ENCODE data around the gene DSCAM. TPM values are rescaled to one million over a fixed set of nuclear protein-coding genes. Genes with fewer than 3 reads are reported as not detected.

DSCAM gene
- total and polyA plus RNA-seq, 2 experiments from 2014 or later: 0.07 TPM; not detected in 1

DNA sequence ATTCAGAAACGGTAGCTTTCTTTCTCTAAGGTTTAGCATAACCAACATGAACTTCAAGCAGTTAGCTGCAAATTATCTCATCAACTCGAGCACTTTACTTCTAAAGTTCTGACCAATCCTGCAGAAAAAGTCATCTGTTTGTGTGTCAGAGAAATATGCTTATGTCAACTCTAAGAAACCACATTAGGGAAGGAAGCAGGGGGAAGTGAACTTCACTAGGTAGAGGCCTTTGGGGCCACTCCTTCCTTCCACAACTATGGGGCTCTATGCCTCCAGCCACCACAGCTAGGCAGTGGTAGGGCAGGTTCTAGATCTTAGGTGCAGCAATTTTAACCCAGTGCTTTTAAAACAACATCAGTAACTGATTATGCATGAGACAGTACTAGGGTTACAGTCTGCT is 375.9 kb downstream of the DSCAM start:
- Histone ChIP-seq H3F3A (replicated peaks; ENCODE audit: low read depth) (no peaks in the 10 kb centered on the region), H2AFZ (no peak overlapping the region), H3K4me1 (ENCODE audit: insufficient read depth) (no peaks in the 10 kb centered on the region), H3K79me2 (replicated peaks; ENCODE audit: insufficient read depth) (no peaks in the 10 kb centered on the region), H4K20me1 (replicated peaks; ENCODE audit: insufficient read depth) (no peaks in the 10 kb centered on the region), H3K36me3 (ENCODE audit: insufficient read depth) (no peaks in the 10 kb centered on the region), H3K4me3 (no peak overlapping the region), H3K27ac (ENCODE audit: low read depth) (no peak overlapping the region), H3K4me2 (no peak overlapping the region), H3K9me2 (ENCODE audit: insufficient read depth) (no peaks in the 10 kb centered on the region), H3K27me3 (ENCODE audit: insufficient read depth) (no peaks in the 10 kb centered on the region)
- TF ChIP-seq, protein P1, sequence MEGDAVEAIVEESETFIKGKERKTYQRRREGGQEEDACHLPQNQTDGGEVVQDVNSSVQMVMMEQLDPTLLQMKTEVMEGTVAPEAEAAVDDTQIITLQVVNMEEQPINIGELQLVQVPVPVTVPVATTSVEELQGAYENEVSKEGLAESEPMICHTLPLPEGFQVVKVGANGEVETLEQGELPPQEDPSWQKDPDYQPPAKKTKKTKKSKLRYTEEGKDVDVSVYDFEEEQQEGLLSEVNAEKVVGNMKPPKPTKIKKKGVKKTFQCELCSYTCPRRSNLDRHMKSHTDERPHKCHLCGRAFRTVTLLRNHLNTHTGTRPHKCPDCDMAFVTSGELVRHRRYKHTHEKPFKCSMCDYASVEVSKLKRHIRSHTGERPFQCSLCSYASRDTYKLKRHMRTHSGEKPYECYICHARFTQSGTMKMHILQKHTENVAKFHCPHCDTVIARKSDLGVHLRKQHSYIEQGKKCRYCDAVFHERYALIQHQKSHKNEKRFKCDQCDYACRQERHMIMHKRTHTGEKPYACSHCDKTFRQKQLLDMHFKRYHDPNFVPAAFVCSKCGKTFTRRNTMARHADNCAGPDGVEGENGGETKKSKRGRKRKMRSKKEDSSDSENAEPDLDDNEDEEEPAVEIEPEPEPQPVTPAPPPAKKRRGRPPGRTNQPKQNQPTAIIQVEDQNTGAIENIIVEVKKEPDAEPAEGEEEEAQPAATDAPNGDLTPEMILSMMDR (conservative IDR thresholded peaks at IDR 0.05; ENCODE audit: low read depth in 2 of 2): no peak
- no peak for TF ChIP-seq STAT1 (IDR thresholded peaks at IDR 0.05; ENCODE audit: unreplicated experiment)
- no peak for TF ChIP-seq EZH2 (IDR thresholded peaks at IDR 0.05; ENCODE audit: low read depth, unreplicated experiment)
- no peak for TF ChIP-seq CREB1 (CRISPR knock-in tag; IDR thresholded peaks at IDR 0.05; ENCODE audit: low read depth)
- TF ChIP-seq JUNB (IDR thresholded peaks at IDR 0.05; ENCODE audit: unreplicated experiment): no peak
- TF ChIP-seq POLR2AphosphoS5 (IDR thresholded peaks at IDR 0.05; ENCODE audit: low read depth): no peak
- no peak for TF ChIP-seq ZNF331 (CRISPR knock-in tag; IDR thresholded peaks at IDR 0.05; ENCODE audit: low read depth)
- TF ChIP-seq, protein P2, sequence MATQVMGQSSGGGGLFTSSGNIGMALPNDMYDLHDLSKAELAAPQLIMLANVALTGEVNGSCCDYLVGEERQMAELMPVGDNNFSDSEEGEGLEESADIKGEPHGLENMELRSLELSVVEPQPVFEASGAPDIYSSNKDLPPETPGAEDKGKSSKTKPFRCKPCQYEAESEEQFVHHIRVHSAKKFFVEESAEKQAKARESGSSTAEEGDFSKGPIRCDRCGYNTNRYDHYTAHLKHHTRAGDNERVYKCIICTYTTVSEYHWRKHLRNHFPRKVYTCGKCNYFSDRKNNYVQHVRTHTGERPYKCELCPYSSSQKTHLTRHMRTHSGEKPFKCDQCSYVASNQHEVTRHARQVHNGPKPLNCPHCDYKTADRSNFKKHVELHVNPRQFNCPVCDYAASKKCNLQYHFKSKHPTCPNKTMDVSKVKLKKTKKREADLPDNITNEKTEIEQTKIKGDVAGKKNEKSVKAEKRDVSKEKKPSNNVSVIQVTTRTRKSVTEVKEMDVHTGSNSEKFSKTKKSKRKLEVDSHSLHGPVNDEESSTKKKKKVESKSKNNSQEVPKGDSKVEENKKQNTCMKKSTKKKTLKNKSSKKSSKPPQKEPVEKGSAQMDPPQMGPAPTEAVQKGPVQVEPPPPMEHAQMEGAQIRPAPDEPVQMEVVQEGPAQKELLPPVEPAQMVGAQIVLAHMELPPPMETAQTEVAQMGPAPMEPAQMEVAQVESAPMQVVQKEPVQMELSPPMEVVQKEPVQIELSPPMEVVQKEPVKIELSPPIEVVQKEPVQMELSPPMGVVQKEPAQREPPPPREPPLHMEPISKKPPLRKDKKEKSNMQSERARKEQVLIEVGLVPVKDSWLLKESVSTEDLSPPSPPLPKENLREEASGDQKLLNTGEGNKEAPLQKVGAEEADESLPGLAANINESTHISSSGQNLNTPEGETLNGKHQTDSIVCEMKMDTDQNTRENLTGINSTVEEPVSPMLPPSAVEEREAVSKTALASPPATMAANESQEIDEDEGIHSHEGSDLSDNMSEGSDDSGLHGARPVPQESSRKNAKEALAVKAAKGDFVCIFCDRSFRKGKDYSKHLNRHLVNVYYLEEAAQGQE (IDR thresholded peaks at IDR 0.05; ENCODE audit: unreplicated experiment): no peak
- no peak for TF ChIP-seq NANOG (IDR thresholded peaks at IDR 0.05; ENCODE audit: borderline replicate concordance)
- TF ChIP-seq EZH2phosphoT487 (IDR thresholded peaks at IDR 0.05; ENCODE audit: unreplicated experiment): no peak
- TF ChIP-seq, protein P3, sequence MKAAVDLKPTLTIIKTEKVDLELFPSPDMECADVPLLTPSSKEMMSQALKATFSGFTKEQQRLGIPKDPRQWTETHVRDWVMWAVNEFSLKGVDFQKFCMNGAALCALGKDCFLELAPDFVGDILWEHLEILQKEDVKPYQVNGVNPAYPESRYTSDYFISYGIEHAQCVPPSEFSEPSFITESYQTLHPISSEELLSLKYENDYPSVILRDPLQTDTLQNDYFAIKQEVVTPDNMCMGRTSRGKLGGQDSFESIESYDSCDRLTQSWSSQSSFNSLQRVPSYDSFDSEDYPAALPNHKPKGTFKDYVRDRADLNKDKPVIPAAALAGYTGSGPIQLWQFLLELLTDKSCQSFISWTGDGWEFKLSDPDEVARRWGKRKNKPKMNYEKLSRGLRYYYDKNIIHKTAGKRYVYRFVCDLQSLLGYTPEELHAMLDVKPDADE (IDR thresholded peaks at IDR 0.05): no peak
- TF ChIP-seq, protein P4, sequence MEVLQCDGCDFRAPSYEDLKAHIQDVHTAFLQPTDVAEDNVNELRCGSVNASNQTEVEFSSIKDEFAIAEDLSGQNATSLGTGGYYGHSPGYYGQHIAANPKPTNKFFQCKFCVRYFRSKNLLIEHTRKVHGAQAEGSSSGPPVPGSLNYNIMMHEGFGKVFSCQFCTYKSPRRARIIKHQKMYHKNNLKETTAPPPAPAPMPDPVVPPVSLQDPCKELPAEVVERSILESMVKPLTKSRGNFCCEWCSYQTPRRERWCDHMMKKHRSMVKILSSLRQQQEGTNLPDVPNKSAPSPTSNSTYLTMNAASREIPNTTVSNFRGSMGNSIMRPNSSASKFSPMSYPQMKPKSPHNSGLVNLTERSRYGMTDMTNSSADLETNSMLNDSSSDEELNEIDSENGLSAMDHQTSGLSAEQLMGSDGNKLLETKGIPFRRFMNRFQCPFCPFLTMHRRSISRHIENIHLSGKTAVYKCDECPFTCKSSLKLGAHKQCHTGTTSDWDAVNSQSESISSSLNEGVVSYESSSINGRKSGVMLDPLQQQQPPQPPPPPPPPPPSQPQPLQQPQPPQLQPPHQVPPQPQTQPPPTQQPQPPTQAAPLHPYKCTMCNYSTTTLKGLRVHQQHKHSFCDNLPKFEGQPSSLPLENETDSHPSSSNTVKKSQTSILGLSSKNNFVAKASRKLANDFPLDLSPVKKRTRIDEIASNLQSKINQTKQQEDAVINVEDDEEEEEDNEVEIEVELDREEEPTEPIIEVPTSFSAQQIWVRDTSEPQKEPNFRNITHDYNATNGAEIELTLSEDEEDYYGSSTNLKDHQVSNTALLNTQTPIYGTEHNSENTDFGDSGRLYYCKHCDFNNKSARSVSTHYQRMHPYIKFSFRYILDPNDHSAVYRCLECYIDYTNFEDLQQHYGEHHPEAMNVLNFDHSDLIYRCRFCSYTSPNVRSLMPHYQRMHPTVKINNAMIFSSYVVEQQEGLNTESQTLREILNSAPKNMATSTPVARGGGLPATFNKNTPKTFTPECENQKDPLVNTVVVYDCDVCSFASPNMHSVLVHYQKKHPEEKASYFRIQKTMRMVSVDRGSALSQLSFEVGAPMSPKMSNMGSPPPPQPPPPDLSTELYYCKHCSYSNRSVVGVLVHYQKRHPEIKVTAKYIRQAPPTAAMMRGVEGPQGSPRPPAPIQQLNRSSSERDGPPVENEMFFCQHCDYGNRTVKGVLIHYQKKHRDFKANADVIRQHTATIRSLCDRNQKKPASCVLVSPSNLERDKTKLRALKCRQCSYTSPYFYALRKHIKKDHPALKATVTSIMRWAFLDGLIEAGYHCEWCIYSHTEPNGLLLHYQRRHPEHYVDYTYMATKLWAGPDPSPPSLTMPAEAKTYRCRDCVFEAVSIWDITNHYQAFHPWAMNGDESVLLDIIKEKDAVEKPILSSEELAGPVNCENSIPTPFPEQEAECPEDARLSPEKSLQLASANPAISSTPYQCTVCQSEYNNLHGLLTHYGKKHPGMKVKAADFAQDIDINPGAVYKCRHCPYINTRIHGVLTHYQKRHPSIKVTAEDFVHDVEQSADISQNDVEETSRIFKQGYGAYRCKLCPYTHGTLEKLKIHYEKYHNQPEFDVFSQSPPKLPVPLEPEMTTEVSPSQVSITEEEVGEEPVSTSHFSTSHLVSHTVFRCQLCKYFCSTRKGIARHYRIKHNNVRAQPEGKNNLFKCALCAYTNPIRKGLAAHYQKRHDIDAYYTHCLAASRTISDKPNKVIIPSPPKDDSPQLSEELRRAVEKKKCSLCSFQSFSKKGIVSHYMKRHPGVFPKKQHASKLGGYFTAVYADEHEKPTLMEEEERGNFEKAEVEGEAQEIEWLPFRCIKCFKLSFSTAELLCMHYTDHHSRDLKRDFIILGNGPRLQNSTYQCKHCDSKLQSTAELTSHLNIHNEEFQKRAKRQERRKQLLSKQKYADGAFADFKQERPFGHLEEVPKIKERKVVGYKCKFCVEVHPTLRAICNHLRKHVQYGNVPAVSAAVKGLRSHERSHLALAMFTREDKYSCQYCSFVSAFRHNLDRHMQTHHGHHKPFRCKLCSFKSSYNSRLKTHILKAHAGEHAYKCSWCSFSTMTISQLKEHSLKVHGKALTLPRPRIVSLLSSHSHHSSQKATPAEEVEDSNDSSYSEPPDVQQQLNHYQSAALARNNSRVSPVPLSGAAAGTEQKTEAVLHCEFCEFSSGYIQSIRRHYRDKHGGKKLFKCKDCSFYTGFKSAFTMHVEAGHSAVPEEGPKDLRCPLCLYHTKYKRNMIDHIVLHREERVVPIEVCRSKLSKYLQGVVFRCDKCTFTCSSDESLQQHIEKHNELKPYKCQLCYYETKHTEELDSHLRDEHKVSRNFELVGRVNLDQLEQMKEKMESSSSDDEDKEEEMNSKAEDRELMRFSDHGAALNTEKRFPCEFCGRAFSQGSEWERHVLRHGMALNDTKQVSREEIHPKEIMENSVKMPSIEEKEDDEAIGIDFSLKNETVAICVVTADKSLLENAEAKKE (CRISPR knock-in tag; IDR thresholded peaks at IDR 0.05): no peak
- no peak for TF ChIP-seq ZNF114 (CRISPR knock-in tag; IDR thresholded peaks at IDR 0.05)
- peaks cover 3% of the 10 kb centered on the region; the same call in 1 of the 3 replicates for H3K36me3 Mint-ChIP-seq (ENCODE audit: low read depth)
- peaks cover 84% of the 10 kb centered on the region for H3K9me3 Mint-ChIP-seq
- peaks cover 2% of the 10 kb centered on the region for H3K27me3 Mint-ChIP-seq (ENCODE audit: insufficient read depth, low read depth, poor library complexity)
- no peak overlapping the region for H3K4me3 Mint-ChIP-seq
- no peak overlapping the region for H3K27ac Mint-ChIP-seq
- no peak for ATAC-seq
- H3K4me1 Mint-ChIP-seq: no peaks in the 10 kb centered on the region
- no peak for DNase-seq (ENCODE audit: low spot score)

Data from GM23338 (cell line).